ENCODE measurements around the gene UTP25. TPM values are rescaled to one million over a fixed set of nuclear protein-coding genes. Genes with fewer than 3 reads are reported as not detected.
"Not testable (repeated sequence)": the region's sequence is repeated elsewhere in the genome, so short reads cannot be mapped to it uniquely, and the experiment has no call there.

UTP25 gene
- total RNA-seq, 1 experiment from 2014 or later: 9.5 TPM

GRCh38 chr1:209885403-209886218 is 57.8 kb downstream of the UTP25 start:
- TF ChIP-seq, protein P1, sequence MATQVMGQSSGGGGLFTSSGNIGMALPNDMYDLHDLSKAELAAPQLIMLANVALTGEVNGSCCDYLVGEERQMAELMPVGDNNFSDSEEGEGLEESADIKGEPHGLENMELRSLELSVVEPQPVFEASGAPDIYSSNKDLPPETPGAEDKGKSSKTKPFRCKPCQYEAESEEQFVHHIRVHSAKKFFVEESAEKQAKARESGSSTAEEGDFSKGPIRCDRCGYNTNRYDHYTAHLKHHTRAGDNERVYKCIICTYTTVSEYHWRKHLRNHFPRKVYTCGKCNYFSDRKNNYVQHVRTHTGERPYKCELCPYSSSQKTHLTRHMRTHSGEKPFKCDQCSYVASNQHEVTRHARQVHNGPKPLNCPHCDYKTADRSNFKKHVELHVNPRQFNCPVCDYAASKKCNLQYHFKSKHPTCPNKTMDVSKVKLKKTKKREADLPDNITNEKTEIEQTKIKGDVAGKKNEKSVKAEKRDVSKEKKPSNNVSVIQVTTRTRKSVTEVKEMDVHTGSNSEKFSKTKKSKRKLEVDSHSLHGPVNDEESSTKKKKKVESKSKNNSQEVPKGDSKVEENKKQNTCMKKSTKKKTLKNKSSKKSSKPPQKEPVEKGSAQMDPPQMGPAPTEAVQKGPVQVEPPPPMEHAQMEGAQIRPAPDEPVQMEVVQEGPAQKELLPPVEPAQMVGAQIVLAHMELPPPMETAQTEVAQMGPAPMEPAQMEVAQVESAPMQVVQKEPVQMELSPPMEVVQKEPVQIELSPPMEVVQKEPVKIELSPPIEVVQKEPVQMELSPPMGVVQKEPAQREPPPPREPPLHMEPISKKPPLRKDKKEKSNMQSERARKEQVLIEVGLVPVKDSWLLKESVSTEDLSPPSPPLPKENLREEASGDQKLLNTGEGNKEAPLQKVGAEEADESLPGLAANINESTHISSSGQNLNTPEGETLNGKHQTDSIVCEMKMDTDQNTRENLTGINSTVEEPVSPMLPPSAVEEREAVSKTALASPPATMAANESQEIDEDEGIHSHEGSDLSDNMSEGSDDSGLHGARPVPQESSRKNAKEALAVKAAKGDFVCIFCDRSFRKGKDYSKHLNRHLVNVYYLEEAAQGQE (IDR thresholded peaks at IDR 0.05; ENCODE audit: insufficient read depth in 1 of 2, low read depth in 2 of 2, low read length in 1 of 2): no peak
- TF ChIP-seq, protein P2, sequence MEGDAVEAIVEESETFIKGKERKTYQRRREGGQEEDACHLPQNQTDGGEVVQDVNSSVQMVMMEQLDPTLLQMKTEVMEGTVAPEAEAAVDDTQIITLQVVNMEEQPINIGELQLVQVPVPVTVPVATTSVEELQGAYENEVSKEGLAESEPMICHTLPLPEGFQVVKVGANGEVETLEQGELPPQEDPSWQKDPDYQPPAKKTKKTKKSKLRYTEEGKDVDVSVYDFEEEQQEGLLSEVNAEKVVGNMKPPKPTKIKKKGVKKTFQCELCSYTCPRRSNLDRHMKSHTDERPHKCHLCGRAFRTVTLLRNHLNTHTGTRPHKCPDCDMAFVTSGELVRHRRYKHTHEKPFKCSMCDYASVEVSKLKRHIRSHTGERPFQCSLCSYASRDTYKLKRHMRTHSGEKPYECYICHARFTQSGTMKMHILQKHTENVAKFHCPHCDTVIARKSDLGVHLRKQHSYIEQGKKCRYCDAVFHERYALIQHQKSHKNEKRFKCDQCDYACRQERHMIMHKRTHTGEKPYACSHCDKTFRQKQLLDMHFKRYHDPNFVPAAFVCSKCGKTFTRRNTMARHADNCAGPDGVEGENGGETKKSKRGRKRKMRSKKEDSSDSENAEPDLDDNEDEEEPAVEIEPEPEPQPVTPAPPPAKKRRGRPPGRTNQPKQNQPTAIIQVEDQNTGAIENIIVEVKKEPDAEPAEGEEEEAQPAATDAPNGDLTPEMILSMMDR (IDR thresholded peaks at IDR 0.05): no peak
- TF ChIP-seq POLR2AphosphoS5 (IDR thresholded peaks at IDR 0.05; ENCODE audit: low read depth, low read length) (no peak), SIN3A (IDR thresholded peaks at IDR 0.05; ENCODE audit: borderline replicate concordance, insufficient read depth, low read depth, low read length) (no peak), TCF7L2 (IDR thresholded peaks at IDR 0.05; ENCODE audit: low read depth, low read length) (no peak)
- ChIA-PET POLR2A (no interaction called here), CTCF (no interaction called here)
- in situ Hi-C loops (cut with HindIII; ENCODE audit: low pct_unique_long_range_greater_than_20kb, low sequenced_read_pairs) (no loop called here), intact Hi-C loops (cut with micrococcal nuclease; ENCODE audit: unreplicated experiment) (no loop called here)
- Histone ChIP-seq H3K9me3 (ENCODE audit: control insufficient read depth, insufficient read depth, low read depth, low read length) (no peaks in the 10 kb centered on the region), H3K27me3 (ENCODE audit: control insufficient read depth, insufficient read depth, low read length) (no peaks in the 10 kb centered on the region; the same call in 1 of the 2 replicates), H3K36me3 (ENCODE audit: control insufficient read depth, insufficient read depth, low read length) (no peaks in the 10 kb centered on the region), H3K27ac (ENCODE audit: low read length) (no peak overlapping the region), H3K4me3 (ENCODE audit: low read depth in 2 of 2, low read length in 2 of 2) (no peak overlapping the region), H3K4me1 (ENCODE audit: control insufficient read depth, insufficient read depth, low read length) (no peaks in the 10 kb centered on the region)
- ATAC-seq: no peak
- no peak for DNase-seq (ENCODE audit: low read depth, low spot score)
- no TSS peak for BruUV-seq (replicated peaks)

- Histone ChIP-seq H3K27me3 (ENCODE audit: control insufficient read depth, insufficient read depth, low read length) (no peaks in the 10 kb centered on the region; the same call in 1 of the 2 replicates), H3K36me3 (ENCODE audit: control insufficient read depth, insufficient read depth, low read length) (no peaks in the 10 kb centered on the region), H3K4me1 (ENCODE audit: control insufficient read depth, insufficient read depth, low read length) (no peaks in the 10 kb centered on the region), H3K27ac (ENCODE audit: low read length) (no peak overlapping the region), H3K4me3 (ENCODE audit: low read depth in 2 of 2, low read length in 2 of 2) (no peak overlapping the region), H3K9me3 (ENCODE audit: control insufficient read depth, insufficient read depth, low read depth, low read length) (no peaks in the 10 kb centered on the region)
- CTCF ChIA-PET: no interaction called here
- ATAC-seq: no peak
- no TSS peak for BruUV-seq (replicated peaks)
- in situ Hi-C loops (cut with HindIII; ENCODE audit: low pct_unique_long_range_greater_than_20kb, low sequenced_read_pairs): no loop called here
- POLR2A ChIA-PET: no interaction called here
- intact Hi-C loops (cut with micrococcal nuclease; ENCODE audit: unreplicated experiment): no loop called here
- no peak for DNase-seq (ENCODE audit: low read depth, low spot score)
- TF ChIP-seq, protein P2 (IDR thresholded peaks at IDR 0.05): peak; percentile 27; the same call in 1 of the 2 replicates
- TF ChIP-seq, protein P1 (IDR thresholded peaks at IDR 0.05; ENCODE audit: insufficient read depth in 1 of 2, low read depth in 2 of 2, low read length in 1 of 2): no peak
Observed at GRCh38 chr1:209886219-209886536, 58.4 kb downstream of the UTP25 start.

GRCh38 chr1:209888291-209889076 is 60.7 kb downstream of the UTP25 start:
- H3K4me1 ChIP-seq (ENCODE audit: control insufficient read depth, insufficient read depth, low read length); H3K4me3 ChIP-seq (ENCODE audit: low read depth in 2 of 2, low read length in 2 of 2); ATAC-seq; H3K9me3 ChIP-seq (ENCODE audit: control insufficient read depth, insufficient read depth, low read depth, low read length); H3K27me3 ChIP-seq (ENCODE audit: control insufficient read depth, insufficient read depth, low read length); POLR2A ChIA-PET; CTCF ChIA-PET; DNase-seq (ENCODE audit: low read depth, low spot score); intact Hi-C loops (cut with micrococcal nuclease; ENCODE audit: unreplicated experiment); H3K36me3 ChIP-seq (ENCODE audit: control insufficient read depth, insufficient read depth, low read length); BruUV-seq (replicated peaks); H3K27ac ChIP-seq (ENCODE audit: low read length); in situ Hi-C loops (cut with HindIII; ENCODE audit: low pct_unique_long_range_greater_than_20kb, low sequenced_read_pairs): not testable (repeated sequence)

All from Panc1 (cell line).